ENCODE results near the gene MAP4K1.
"Not testable (repeated sequence)": the region's sequence is repeated elsewhere in the genome, so short reads cannot be mapped to it uniquely, and the experiment has no call there.

The MAP4K1 gene

DNA sequence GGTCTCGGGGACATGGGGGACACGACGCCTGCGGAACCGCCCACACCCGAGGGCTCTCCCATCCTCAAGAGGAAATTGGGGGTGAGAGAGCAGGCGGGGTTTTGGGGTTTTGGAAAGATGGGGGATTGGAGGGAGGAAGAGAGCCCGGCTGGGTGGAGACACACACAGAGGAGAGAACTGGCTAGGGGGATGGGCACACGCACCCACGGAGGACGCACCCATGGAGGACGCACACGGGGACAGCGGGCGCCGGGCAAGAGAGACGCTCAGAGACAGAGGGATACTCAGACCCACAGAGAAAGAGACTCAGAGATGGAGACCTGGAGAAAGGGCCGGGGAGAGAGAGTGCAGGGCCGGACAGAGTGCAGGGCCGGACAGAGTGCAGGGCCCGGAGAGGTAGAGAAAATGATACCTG is 52.1 kb downstream of the MAP4K1 start:
- no peak for DNase-seq

DNA sequence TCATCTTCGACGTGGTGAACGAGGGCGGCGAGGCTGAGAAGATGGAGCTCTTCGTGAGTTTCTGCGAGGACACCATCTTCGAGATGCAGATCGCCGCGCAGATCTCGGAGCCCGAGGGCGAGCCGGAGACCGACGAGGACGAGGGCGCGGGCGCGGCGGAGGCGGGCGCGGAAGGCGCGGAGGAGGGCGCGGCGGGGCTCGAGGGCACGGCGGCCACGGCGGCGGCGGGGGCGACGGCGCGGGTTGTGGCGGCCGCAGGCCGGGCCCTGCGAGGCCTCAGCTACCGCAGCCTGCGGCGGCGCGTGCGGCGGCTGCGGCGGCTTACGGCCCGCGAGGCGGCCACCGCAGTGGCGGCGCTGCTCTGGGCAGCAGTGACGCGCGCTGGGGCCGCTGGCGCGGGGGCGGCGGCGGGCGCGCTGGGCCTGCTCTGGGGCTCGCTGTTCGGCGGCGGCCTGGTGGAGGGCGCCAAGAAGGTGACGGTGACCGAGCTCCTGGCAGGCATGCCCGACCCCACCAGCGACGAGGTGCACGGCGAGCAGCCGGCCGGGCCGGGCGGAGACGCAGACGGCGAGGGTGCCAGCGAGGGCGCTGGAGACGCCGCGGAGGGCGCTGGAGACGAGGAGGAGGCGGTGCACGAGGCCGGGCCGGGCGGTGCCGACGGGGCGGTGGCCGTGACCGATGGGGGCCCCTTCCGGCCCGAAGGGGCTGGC is 52.6 kb downstream of the MAP4K1 start:
- DNase-seq: peak in 1 of 2 experiments; percentile 30

DNA sequence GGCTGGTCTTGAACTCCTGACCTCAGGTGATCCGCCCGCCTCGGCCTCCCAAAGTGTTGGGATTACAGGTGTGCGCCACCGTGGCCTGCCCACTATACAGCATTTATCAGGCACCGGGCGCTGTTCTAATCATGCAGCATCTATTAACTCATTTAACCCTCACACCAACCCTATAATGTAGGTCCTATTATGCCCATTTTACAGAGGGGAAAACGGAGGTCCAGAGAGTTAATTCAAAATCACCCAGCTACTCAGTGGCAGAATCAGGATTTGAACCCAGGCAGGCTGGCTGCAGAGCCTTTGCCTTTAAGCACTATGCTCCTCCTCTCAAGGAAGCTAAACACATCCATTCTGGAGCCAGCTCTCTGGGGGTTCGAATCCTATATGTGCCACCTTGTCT is 54.3 kb downstream of the MAP4K1 start:
- no peak for DNase-seq

GRCh38 chr19:38562096-38562495 is 55.7 kb downstream of the MAP4K1 start:
- no peak for DNase-seq

DNA sequence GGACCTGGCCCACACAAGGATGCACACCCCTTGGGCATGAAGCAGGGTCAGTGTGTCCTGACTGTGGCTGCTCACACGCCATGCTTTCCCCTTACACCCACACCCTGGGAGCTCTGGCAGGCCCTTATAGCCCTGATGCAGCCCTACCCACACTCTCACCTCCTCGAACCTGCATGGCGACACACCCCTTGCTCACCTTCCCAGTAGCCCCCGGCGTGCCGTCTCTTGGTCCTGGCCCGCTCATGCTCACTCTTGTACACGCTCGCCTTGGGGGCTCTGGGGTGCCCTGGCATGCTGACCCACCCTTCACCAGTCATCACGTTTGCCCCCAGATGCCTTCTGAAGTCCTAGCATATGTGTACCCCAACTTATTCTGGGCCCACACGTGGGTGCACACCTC is 56.1 kb downstream of the MAP4K1 start:
- no peak for DNase-seq

GRCh38 chr19:38561053-38561606 is 56.6 kb downstream of the MAP4K1 start:
- no peak for DNase-seq

GRCh38 chr19:38559428-38560401 is 58.0 kb downstream of the MAP4K1 start:
- peak; percentile 48 to 52 for DNase-seq

DNA sequence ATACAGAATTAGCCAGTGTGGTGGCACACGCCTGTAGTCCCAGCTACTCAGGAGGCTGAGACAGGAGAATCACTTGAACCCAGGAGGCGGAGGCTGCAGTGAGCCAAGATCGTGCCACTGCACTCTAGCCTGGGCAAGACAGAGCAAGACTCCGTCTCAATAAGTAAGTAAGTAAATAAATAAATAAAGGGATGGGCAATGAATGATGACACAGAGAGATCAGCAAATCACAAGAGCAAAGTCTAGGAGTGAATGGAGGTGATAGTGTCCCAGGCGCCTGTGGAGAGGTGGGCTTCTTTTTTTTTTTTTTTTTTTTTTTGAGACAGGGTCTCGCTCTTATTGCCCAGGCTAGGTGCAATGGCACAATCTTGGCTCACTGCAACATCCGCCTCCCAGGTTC is 58.8 kb downstream of the MAP4K1 start:
- DNase-seq: not testable (repeated sequence)

DNA sequence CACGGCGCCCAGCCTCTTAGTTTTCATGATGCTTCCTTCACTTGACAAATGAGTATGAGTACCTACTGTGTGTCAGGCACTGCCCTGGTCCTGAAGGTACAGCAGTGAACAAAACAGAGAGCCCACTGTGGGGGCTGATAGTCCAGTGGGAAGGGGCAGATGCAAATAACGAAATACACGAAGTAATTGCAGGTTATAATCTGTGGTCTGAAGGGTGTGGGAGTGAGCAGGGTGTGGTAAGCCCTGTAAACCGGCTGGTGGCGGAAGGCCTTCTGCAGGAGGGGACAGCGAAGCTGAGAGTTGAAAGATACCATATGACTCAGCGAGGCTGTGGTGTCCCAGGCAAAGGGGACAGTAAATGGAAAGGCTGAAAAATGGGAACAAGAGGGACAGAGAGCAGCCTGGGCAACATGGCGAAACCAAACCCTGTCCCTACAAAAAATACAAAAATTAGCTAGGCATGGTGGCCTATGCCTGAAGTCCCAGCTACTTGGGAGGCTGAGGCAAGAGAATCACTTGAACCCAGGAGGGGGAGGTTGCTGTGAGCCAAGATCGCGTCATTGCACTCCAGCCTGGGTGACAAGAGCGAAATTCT is 60.5 kb downstream of the MAP4K1 start:
- DNase-seq: peak; percentile 50 to 57

DNA sequence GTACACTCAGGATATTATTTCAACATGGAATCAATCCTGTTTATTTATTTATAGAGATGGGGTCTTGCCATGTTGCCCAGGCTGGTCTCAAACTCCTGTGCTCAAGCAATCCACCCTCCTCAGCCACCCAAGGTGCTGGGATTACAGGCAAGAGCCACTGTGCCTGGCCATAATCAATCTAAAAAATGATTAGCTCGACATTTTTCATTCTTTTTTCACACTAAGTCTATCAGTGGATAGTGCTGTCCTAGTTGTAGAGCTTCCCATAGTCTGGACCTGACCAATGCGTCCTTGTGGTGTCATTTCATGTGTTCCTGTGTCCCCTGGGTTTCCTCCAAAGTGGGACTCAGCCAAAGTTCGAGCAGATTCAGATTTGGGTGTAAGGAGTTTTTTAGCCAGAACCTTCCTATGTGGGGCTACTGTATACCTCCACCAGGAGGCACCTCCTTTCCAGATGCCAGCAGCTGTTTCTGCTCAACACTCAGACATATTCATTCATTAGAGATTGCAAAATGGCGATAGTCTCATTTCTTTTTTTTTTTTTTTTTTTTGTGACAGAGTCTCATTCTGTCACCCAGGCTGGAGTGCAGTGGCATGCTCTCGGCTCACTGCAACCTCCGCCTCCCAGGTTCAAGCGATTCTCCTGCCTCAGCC is 61.1 kb downstream of the MAP4K1 start:
- DNase-seq: no peak

DNA sequence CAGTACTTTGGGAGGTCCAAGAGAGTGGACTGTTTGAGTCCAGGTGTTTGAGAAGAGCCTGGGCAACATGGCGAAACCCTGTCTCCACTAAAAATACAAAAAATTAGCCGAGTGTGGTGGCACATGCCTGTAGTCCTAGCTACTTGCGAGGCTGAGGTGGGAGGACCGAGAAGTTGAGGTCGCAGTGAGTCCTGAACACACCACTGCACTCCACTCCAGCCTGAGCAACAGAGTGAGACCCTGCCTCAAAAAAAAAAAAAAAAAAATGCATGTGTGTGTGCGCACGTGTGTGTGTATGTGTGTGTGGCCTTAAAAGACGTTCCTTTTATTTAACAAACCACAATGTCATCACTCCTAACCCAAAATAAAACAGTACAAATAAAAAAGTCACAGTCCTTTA is 62.6 kb downstream of the MAP4K1 start:
- no peak for DNase-seq

DNA sequence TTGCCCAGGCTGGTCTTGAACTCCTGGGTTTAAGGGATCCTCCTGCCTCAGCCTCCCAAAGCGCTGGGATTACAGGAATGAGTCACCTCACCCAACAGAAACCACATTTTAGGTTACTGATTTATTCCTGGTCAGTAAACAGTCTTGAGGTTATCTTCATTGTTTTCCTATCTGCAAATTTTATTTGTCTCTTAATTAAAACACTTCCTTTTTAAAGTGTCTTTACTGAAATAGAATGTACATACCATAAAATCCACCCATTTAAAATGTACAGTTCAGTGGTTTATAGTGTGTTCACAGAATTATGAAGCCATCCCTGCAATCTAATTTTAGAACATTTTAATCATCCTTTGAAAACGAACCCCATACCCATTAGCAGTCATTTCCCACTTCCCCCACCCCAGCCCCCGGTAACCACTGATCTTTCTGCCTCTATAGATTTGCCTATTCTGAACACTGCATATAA is 63.0 kb downstream of the MAP4K1 start:
- DNase-seq: peak in 1 of 2 experiments; percentile 36

DNA sequence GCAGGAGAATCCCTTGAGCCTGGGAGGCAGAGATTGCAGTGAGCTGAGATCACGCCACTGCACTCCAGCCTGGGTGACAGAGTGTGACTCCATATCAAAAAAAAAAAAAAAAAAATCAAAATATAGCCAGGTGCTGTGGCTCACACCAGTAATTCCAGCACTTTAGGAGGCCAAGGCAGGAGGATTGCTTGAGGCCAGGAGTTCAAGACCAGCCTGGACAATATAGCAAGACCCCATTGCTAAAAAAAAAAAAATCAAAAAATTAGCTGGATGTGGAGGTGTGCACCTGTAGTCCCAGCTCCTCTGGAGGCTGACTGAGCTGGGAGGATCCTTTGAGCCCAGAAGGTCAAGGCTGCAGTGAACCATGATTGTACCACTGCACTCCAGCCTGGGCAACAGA is 64.5 kb downstream of the MAP4K1 start:
- DNase-seq: not testable (repeated sequence)

DNA sequence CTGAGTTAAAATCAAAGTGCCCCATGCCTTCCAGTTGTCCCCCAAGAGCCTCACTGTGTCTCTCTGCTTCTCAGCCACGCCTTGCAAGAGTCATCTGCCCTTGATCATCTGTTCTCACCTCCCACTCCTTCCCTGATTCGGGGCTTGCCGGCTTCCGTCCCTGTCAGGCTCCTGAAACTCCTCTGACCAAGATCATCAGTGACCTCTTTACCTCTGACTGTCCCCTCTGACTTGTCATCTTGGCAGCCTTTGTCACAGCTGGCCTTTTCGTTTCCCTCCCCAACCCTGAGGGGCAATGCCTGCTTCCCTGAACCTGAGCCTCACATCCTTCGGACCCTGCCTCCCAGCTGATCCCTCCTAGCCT is 66.3 kb downstream of the MAP4K1 start:
- peak; percentile 68 to 77 for DNase-seq

DNA sequence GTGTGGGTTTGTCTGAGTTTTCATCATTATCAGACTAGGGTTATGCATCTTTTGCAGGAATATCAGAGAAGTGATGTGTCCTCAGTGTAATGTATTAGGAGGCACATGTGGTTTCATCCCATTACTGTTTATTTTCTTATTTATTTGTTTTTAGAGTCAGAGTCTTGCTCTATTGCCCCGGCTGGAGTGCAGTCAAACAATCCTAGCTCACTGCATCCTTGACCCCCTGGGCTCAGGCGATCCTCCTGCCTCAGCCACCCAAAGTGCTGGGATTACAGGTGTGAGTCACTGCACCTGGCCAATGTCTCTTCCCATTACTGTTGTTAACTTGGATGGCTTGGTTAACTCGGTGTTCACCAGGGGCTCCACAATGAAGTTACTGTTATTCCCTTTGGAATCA is 67.4 kb downstream of the MAP4K1 start:
- DNase-seq: no peak

DNA sequence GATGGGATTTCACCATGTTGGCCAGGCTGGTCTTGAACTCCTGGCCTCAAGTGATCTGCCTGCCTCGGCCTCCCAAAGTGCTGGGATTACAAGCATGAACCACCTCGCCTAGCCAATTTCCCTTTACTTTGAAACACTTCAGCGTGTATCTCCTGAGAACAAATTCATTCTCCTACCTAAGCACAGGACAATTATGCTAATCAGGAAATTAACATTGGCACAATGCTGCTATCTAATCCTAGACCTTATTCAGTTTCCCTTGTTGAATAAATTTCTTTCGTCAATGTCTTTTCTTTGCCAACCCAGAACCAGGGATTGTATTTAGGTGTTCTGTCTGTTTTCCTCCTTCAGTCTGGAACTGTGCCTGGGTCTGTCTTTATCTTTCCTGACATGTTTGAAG is 67.8 kb downstream of the MAP4K1 start:
- no peak for DNase-seq

GRCh38 chr19:38549061-38549460 is 68.7 kb downstream of the MAP4K1 start:
- DNase-seq: no peak

GRCh38 chr19:38547421-38547820 is 70.3 kb downstream of the MAP4K1 start:
- no peak for DNase-seq

GRCh38 chr19:38545596-38545995 is 72.2 kb downstream of the MAP4K1 start:
- no peak for DNase-seq

GRCh38 chr19:38544569-38545315 is 73.0 kb downstream of the MAP4K1 start:
- DNase-seq: no peak

DNA sequence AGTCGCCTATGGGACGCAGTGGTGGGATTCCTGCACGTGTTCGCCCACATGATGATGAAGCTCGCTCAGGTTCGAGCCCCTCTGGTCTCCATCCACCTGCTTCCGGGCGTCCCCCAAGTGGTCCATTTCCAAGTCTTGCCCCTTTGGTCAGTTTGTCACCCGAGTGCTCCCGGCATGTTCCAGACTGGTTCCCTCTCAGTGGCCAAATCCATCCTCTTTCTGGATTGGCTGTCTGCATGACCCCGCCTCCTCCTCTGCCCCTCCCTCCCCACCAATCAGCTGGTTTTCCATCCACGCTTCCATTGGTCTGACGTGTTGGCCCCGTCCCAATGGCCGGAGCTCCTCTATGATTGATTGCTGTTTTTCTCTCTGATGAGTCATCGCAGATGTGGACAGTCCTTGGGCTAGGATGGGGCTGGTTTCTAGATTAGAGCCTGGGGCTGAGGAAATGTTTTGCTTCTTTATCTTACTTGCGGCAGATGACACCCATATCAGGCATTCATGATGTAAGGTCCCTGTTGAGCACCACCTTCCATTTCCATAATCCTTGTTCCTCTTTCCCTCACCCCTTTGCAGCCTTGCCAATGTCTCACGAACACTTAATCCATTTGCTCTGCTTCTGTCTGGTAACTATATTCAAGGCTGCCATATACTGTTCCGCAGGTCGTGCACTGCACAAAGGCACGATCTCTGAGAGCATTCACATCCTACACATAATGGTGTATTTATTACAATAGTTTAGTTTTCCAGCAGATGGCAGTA is 73.8 kb downstream of the MAP4K1 start:
- DNase-seq: peak; percentile 45 to 57
